GM20431 (cell line): Measurements from ENCODE around the gene SELENOP.
"Not testable (repeated sequence)": the region's sequence is repeated elsewhere in the genome, so short reads cannot be mapped to it uniquely, and the experiment has no call there.

Experiments used
- in situ Hi-C: fragments of 300-500 bp; cut with MseI, MboI; formaldehyde crosslinking; loops from one replicate; pipeline ENCODE4 v1.15.0; 2020; ENCODE audit warnings: low sequenced_read_pairs; ENCODE audit not compliant: unreplicated experiment

The SELENOP gene

GRCh38 chr5:42828671-42829070 is 17.0 kb upstream of the SELENOP start:
- in situ Hi-C loops: no loop called here

- in situ Hi-C loops: no loop called here
These were observed 15.2 kb upstream of the SELENOP start for GRCh38 chr5:42826757-42827515.

- in situ Hi-C loops: no loop called here
These were observed 13.9 kb upstream of the SELENOP start for GRCh38 chr5:42825422-42826148.

GRCh38 chr5:42824347-42824976 is 12.8 kb upstream of the SELENOP start:
- in situ Hi-C loops: no loop called here

- in situ Hi-C loops: no loop called here
These were observed 10.9 kb upstream of the SELENOP start for GRCh38 chr5:42822548-42822947.

GRCh38 chr5:42819745-42820144 is 8.1 kb upstream of the SELENOP start:
- in situ Hi-C loops: no loop called here

- in situ Hi-C loops: not testable (repeated sequence)
These were observed 4.9 kb upstream of the SELENOP start for GRCh38 chr5:42816546-42816945.

- in situ Hi-C loops: no loop called here
These were observed 1.8 kb upstream of the SELENOP start for GRCh38 chr5:42813533-42813932.

GRCh38 chr5:42812620-42813019 is 928 bp upstream of the SELENOP start:
- in situ Hi-C loops: no loop called here

GRCh38 chr5:42810834-42811590 is 680 bp downstream of the SELENOP start:
- in situ Hi-C loops: no loop called here

GRCh38 chr5:42808888-42809611 is 2.6 kb downstream of the SELENOP start:
- in situ Hi-C loops: no loop called here

GRCh38 chr5:42807722-42808447 is 3.8 kb downstream of the SELENOP start:
- in situ Hi-C loops: no loop called here

GRCh38 chr5:42806701-42807262 is 4.9 kb downstream of the SELENOP start:
- in situ Hi-C loops: no loop called here

- in situ Hi-C loops: no loop called here
These were observed 5.5 kb downstream of the SELENOP start for GRCh38 chr5:42806004-42806700.

- in situ Hi-C loops: no loop called here
These were observed 6.9 kb downstream of the SELENOP start for GRCh38 chr5:42804717-42805339.

GRCh38 chr5:42801516-42802166 is 10.1 kb downstream of the SELENOP start:
- in situ Hi-C loops: no loop called here

- in situ Hi-C loops: no loop called here
These were observed 10.9 kb downstream of the SELENOP start for GRCh38 chr5:42800748-42801330.
